HepG2 (cell line): Measurements from ENCODE around the gene SSX3. TPM values are rescaled to one million over a fixed set of nuclear protein-coding genes. Genes with fewer than 3 reads are reported as not detected.
A peak's percentile ranks its signal among the peaks of the same experiment; 100 is the strongest.
"Not testable (repeated sequence)": the region's sequence is repeated elsewhere in the genome, so short reads cannot be mapped to it uniquely, and the experiment has no call there.

Experiments used
- ATAC-seq: fragments of 200-7000 bp; cut with Tn5 transposase; 3 replicates; pipeline ENCODE4 v1.9.1; 2020; ENCODE audit warnings: mild to moderate bottlenecking, moderate library complexity
- BruUV-seq: library from RNA; stranded (reverse); fragments of 400-500 nt; replicated peaks from 2 replicates; lab custom pipeline; 2021; lab: Mats Ljungman, UMichigan
- CTCF ChIA-PET: fragments of 300-600 bp; formaldehyde crosslinking; extraction: SDS; loops from one replicate; lab custom pipeline; 2021; ENCODE audit warnings: low total read pairs, inconsistent platforms, low intra/inter-chr PET ratio; lab: Yijun Ruan, JAX
- POLR2A ChIA-PET: fragments of 350-600 bp; sonication (Branson Sonifier 250); formaldehyde crosslinking; loops from one replicate; lab custom pipeline; 2020; ENCODE audit warnings: antibody characterized with exemption, inconsistent platforms; lab: Yijun Ruan, JAX
- DNase-seq: peaks from one replicate; pipeline ENCODE4 v3.0.0-alpha.2; 2015; ENCODE audit warnings: low spot score
- FAIRE-seq: peaks from 3 replicates; lab custom pipeline; 2011; peaks lifted over from hg19 to GRCh38; lab: Jason Lieb, UNC
- H2AFZ ChIP-seq: one replicate; pipeline ENCODE4 v1.6.1; 2011; ENCODE audit warnings: low read length, inconsistent platforms
- H3K27ac ChIP-seq: fragments of 300-600 bp; 3 replicates; pipeline ENCODE4 v1.8.0; 2011; ENCODE audit warnings: mixed run types, mild to moderate bottlenecking, mixed read lengths, low read length, inconsistent platforms; ENCODE audit not compliant: insufficient read depth; ENCODE audit errors: extremely low read length
- H3K27me3 ChIP-seq, 2 experiments: fragments of 200-600 bp in 1 of 2; 2 replicates in 1 of 2; 3 replicates in 1 of 2; pipeline versions ENCODE4 v1.6.0 to v1.8.0; 2011; ENCODE audit warnings: low read length in 2 of 2, mild to moderate bottlenecking in 2 of 2, moderate library complexity in 2 of 2, inconsistent platforms in 1 of 2; ENCODE audit not compliant: insufficient read depth in 2 of 2, control insufficient read depth in 1 of 2
- H3K36me3 ChIP-seq, 2 experiments: fragments of 200-600 bp in 1 of 2; replicated peaks in 1 of 2; 2 replicates in 1 of 2; 3 replicates in 1 of 2; pipeline versions ENCODE4 v1.5.1 to v1.8.0; 2011; ENCODE audit warnings: low read length in 2 of 2, inconsistent platforms in 1 of 2; ENCODE audit not compliant: insufficient read depth in 2 of 2, control insufficient read depth in 1 of 2
- H3K4me1 ChIP-seq: 2 replicates; pipeline ENCODE4 v1.5.1; 2012; ENCODE audit warnings: low read length, inconsistent platforms; ENCODE audit not compliant: insufficient read depth
- H3K4me2 ChIP-seq: 2 replicates; pipeline ENCODE4 v1.6.0; 2011; ENCODE audit warnings: low read depth, low read length, inconsistent platforms
- H3K4me3 ChIP-seq, 3 experiments: fragments of 200-600 bp in 1 of 3; sonication (generic), shearing (Covaris generic) in 1 of 3; replicated peaks in 1 of 3; 2 replicates each; pipeline ENCODE4 v1.5.1; 2011 to 2016; ENCODE audit warnings: low read length in 3 of 3, inconsistent platforms in 2 of 3, low read depth in 2 of 3, mild to moderate bottlenecking in 2 of 3, control low read depth in 1 of 3, mixed read lengths in 1 of 3; ENCODE audit not compliant: insufficient read depth in 1 of 3
- H3K79me2 ChIP-seq: one replicate; pipeline ENCODE4 v1.6.1; 2011; ENCODE audit warnings: low read length, inconsistent platforms; ENCODE audit not compliant: insufficient read depth
- H3K9ac ChIP-seq: 2 replicates; pipeline ENCODE4 v1.6.0; 2011; ENCODE audit warnings: mild to moderate bottlenecking, low read depth, low read length, inconsistent platforms; ENCODE audit not compliant: insufficient read depth
- H3K9me3 ChIP-seq: 2 replicates; pipeline ENCODE4 v1.5.1; 2012; ENCODE audit warnings: mild to moderate bottlenecking, low read length
- H4K20me1 ChIP-seq: 2 replicates; pipeline ENCODE4 v1.6.0; 2011; ENCODE audit warnings: inconsistent platforms, mild to moderate bottlenecking, low read length, moderate library complexity; ENCODE audit not compliant: insufficient read depth
- AGO2 ChIP-seq: fragments of 200-400 bp; formaldehyde crosslinking; optimal IDR thresholded peaks from 2 replicates; pipeline ENCODE3; 2017; ENCODE audit warnings: mild to moderate bottlenecking, low read depth, low read length, moderate library complexity
- IRF9 ChIP-seq: sonication (generic); formaldehyde crosslinking; IDR thresholded peaks from 2 replicates; pipeline ENCODE4 v1.8.0; 2022; ENCODE audit warnings: missing genetic modification reagents, mild to moderate bottlenecking, borderline replicate concordance
- MAFK ChIP-seq, 2 experiments: IDR thresholded peaks in 1 of 2; conservative IDR thresholded peaks in 1 of 2; 2 replicates each; pipeline ENCODE4 v1.6.1; 2011; ENCODE audit warnings: improper control_type of control experiment in 2 of 2, low read length in 2 of 2
- MIXL1 ChIP-seq: IDR thresholded peaks from 2 replicates; pipeline ENCODE4 v1.6.1; 2016
- RBM39 ChIP-seq: fragments of 200-400 bp; formaldehyde crosslinking; IDR thresholded peaks from one replicate; pipeline ENCODE4 v1.6.1; 2018; ENCODE audit warnings: antibody characterized with exemption, mild to moderate bottlenecking, low read depth, low read length; ENCODE audit not compliant: poor library complexity, severe bottlenecking
- SSRP1 ChIP-seq: IDR thresholded peaks from 2 replicates; pipeline ENCODE4 v1.6.1; 2016; ENCODE audit warnings: control low read depth
- TAF1 ChIP-seq: sonication (generic); formaldehyde crosslinking; IDR thresholded peaks from 2 replicates; pipeline ENCODE4 v1.4.0; 2020; ENCODE audit warnings: missing genetic modification reagents
- TCF12 ChIP-seq, 2 experiments: fragments of 450-650 bp in 1 of 2; sonication (generic) in 1 of 2; formaldehyde crosslinking in 1 of 2; IDR thresholded peaks; 2 replicates each; pipeline versions ENCODE4 v1.6.1 to v1.8.0; 2017 to 2022; ENCODE audit warnings: antibody characterized with exemption in 1 of 2, mild to moderate bottlenecking in 1 of 2, missing genetic modification reagents in 1 of 2, moderate library complexity in 1 of 2
- ZNF317 ChIP-seq: sonication (generic); formaldehyde crosslinking; IDR thresholded peaks from 2 replicates; pipeline ENCODE4 v1.5.0; 2020; ENCODE audit warnings: mild to moderate bottlenecking, missing genetic modification reagents
- ZNF761 ChIP-seq: sonication (generic); formaldehyde crosslinking; conservative IDR thresholded peaks from 2 replicates; pipeline ENCODE4 v1.4.0; 2020; ENCODE audit warnings: mild to moderate bottlenecking, missing genetic modification reagents
- WGBS: methylation state at CpG from one replicate; pipeline ENCODE4 v1.1.6; 2017; ENCODE audit warnings: low lambda C conversion rate; 5-methylcytosine and 5-hydroxymethylcytosine counted together
- in situ Hi-C: cut with HindIII; loops from 2 replicates; pipeline ENCODE4 v1.10.0; 2017; ENCODE audit warnings: low pct_unique_long_range_greater_than_20kb; ENCODE audit not compliant: extremely low pct_ligation_motif_present
- intact Hi-C: fragments of 100-400 bp; cut with micrococcal nuclease; formaldehyde crosslinking; loops from one replicate; pipeline ENCODE4 v1.10.0; 2022; ENCODE audit not compliant: unreplicated experiment
- polyA plus RNA-seq, 8 experiments: library from polyadenylated mRNA; depleted of rRNA in 3 of 8; stranded (reverse) in 7 of 8; unstranded in 1 of 8; fragments of >200 nt; fragmentation: Illumina TruSeq in 4 of 8; extraction: Trizol in 4 of 8; gene quantifications; 2 replicates each; pipeline versions ENCODE4 v1.2.1 to v1.2.3, GENCODE V29; 2011 to 2016; ENCODE audit warnings: low read depth in 4 of 8, missing spikeins in 1 of 8, mixed read lengths in 1 of 8; ENCODE audit not compliant: insufficient read depth in 1 of 8
- total RNA-seq, 5 experiments: library from RNA; depleted of rRNA; stranded (reverse); fragments of >200 nt; fragmentation: Illumina TruSeq; extraction: Trizol; gene quantifications; 2 replicates each; pipeline ENCODE4 v1.2.3, GENCODE V29; 2016; ENCODE audit warnings: low read depth in 1 of 5

Gene SSX3
- total and polyA plus RNA-seq, 2 of the 13 experiments (the other 11 are each of a cell fraction or from before 2014, with no cell fraction given) = not detected

DNA sequence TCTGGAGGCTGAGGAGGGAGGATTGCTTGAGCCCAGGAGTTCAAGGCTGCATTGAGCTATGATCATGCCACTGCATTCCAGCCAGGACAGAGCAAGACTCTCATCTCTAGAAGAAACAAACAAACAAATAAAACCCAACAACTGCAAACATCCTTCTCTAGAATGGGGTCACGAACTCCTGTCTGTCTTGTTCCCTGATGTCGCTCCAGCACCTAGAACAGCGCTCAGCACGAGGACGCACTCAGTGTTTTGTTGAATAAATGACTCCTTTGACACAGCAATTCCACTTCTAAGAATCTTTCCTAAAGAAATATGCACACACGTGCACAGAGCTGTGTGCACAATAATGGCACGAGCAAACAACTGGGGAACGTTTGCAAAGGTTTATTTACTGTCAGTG lies 10.4 kb downstream of the SSX3 start:
- intact Hi-C loops, POLR2A ChIA-PET, H3K36me3 ChIP-seq, ATAC-seq, H3K79me2 ChIP-seq, CTCF ChIA-PET, H3K27ac ChIP-seq, H3K4me1 ChIP-seq, FAIRE-seq, H3K4me2 ChIP-seq, H2AFZ ChIP-seq, BruUV-seq, H3K9ac ChIP-seq, in situ Hi-C loops, H4K20me1 ChIP-seq, H3K9me3 ChIP-seq, DNase-seq, H3K27me3 ChIP-seq, H3K4me3 ChIP-seq: not testable (repeated sequence)
- 6% methylated on average over 8 of the region's 8 CpGs for WGBS

GRCh38 chrX:48313996-48314395 lies 42.5 kb downstream of the SSX3 start:
- ATAC-seq, H3K27ac ChIP-seq, H3K27me3 ChIP-seq, H2AFZ ChIP-seq, DNase-seq, H3K9ac ChIP-seq, FAIRE-seq, H3K9me3 ChIP-seq, H3K4me2 ChIP-seq, H3K4me3 ChIP-seq, BruUV-seq, H3K4me1 ChIP-seq, H4K20me1 ChIP-seq, POLR2A ChIA-PET, in situ Hi-C loops, H3K36me3 ChIP-seq, CTCF ChIA-PET, intact Hi-C loops, H3K79me2 ChIP-seq: not testable (repeated sequence)
- 0% methylated on average over 1 of the region's 2 CpGs for WGBS
- TF ChIP-seq MAFK (conservative IDR thresholded peaks at IDR 0.05 in 1 of 2, IDR thresholded peaks at IDR 0.05 in 1 of 2; ENCODE audit: low read length in 2 of 2) = peak in 1 of 2 experiments; percentile 37; a peak in 1 of 4 replicates

- no TSS peak for BruUV-seq
- H2AFZ ChIP-seq = no peak overlapping the region
These were observed 50.3 kb downstream of the SSX3 start for GRCh38 chrX:48306175-48306574.

More at GRCh38 chrX:48306175-48306574, 50.3 kb downstream of the SSX3 start:
- Histone ChIP-seq H3K9me3 (no peaks in the 10 kb centered on the region), H3K27me3 (no peaks in the 10 kb centered on the region), H3K9ac (no peak overlapping the region), H3K4me3 (no peak overlapping the region), H3K4me2 (no peak overlapping the region), H3K4me1 (no peaks in the 10 kb centered on the region), H4K20me1 (no peaks in the 10 kb centered on the region), H3K79me2 (no peaks in the 10 kb centered on the region), H3K27ac (no peak overlapping the region), H3K36me3 (no peaks in the 10 kb centered on the region)
- DNase-seq = no peak
- POLR2A ChIA-PET = no interaction called here
- FAIRE-seq = no peak
- WGBS = 62% methylated on average over 2 of the region's 11 CpGs
- no peak for ATAC-seq
- CTCF ChIA-PET = no interaction called here
- TF ChIP-seq TCF12 (IDR thresholded peaks at IDR 0.05) = no peak
- no peak for TF ChIP-seq TCF12 (CRISPR knock-in tag; IDR thresholded peaks at IDR 0.05)
- TF ChIP-seq AGO2 = no peak
- TF ChIP-seq ZNF761 (CRISPR knock-in tag) = no peak
- no peak for TF ChIP-seq IRF9 (CRISPR knock-in tag)
- TF ChIP-seq TAF1 (CRISPR knock-in tag) = no peak
- TF ChIP-seq RBM39 = no peak
- TF ChIP-seq SSRP1 (CRISPR knock-in tag) = no peak
- TF ChIP-seq ZNF317 (CRISPR knock-in tag) = no peak
- no peak for TF ChIP-seq MIXL1 (CRISPR knock-in tag)
- in situ Hi-C loops = no loop called here
- intact Hi-C loops = no loop called here
